HepG2 (cell line): ENCODE results near the gene GGNBP2. TPM values are rescaled to one million over a fixed set of nuclear protein-coding genes. Genes with fewer than 3 reads are reported as not detected.
A peak's percentile ranks its signal among the peaks of the same experiment; 100 is the strongest.

Experiments used
- AHDC1 ChIP-seq: sonication (generic); formaldehyde crosslinking; IDR thresholded peaks from 2 replicates; pipeline ENCODE4 v1.5.1; 2020; ENCODE audit warnings: mild to moderate bottlenecking, missing genetic modification reagents, borderline replicate concordance
- GATA4 ChIP-seq: sonication (generic); IDR thresholded peaks from 2 replicates; pipeline ENCODE4 v1.6.1; 2016; ENCODE audit warnings: antibody characterized with exemption, low read depth, borderline replicate concordance
- GMEB2 ChIP-seq: IDR thresholded peaks from 2 replicates; pipeline ENCODE4 v1.6.1; 2016; ENCODE audit warnings: missing biosample characterization, missing genetic modification reagents, low read depth
- HOXA3 ChIP-seq: sonication (generic); formaldehyde crosslinking; IDR thresholded peaks from 2 replicates; pipeline ENCODE4 v1.5.0; 2020; ENCODE audit warnings: missing genetic modification reagents
- NFAT5 ChIP-seq: sonication (generic); formaldehyde crosslinking; IDR thresholded peaks from 2 replicates; pipeline ENCODE4 v1.4.0; 2020; ENCODE audit warnings: missing genetic modification reagents
- RBAK ChIP-seq: sonication (generic); formaldehyde crosslinking; IDR thresholded peaks from 2 replicates; pipeline ENCODE4 v1.5.1; 2020; ENCODE audit warnings: mild to moderate bottlenecking, missing genetic modification reagents
- ZBTB39 ChIP-seq: sonication (generic); formaldehyde crosslinking; IDR thresholded peaks from 2 replicates; pipeline ENCODE4 v1.5.0; 2020; ENCODE audit warnings: missing genetic modification reagents
- ZFP91 ChIP-seq: sonication (generic); formaldehyde crosslinking; IDR thresholded peaks from 2 replicates; pipeline ENCODE4 v1.9.0; 2022; ENCODE audit warnings: missing genetic modification reagents, mild to moderate bottlenecking, borderline replicate concordance
- ZNF790 ChIP-seq: sonication (generic); formaldehyde crosslinking; IDR thresholded peaks from 2 replicates; pipeline ENCODE4 v1.8.0; 2022; ENCODE audit warnings: missing genetic modification reagents, mild to moderate bottlenecking, borderline replicate concordance
- polyA plus RNA-seq, 8 experiments: library from polyadenylated mRNA; depleted of rRNA in 3 of 8; stranded (reverse) in 7 of 8; unstranded in 1 of 8; fragments of >200 nt; fragmentation: Illumina TruSeq in 4 of 8; extraction: Trizol in 4 of 8; gene quantifications; 2 replicates each; pipeline versions ENCODE4 v1.2.1 to v1.2.3, GENCODE V29; 2011 to 2016; ENCODE audit warnings: low read depth in 4 of 8, missing spikeins in 1 of 8, mixed read lengths in 1 of 8; ENCODE audit not compliant: insufficient read depth in 1 of 8
- total RNA-seq, 5 experiments: library from RNA; depleted of rRNA; stranded (reverse); fragments of >200 nt; fragmentation: Illumina TruSeq; extraction: Trizol; gene quantifications; 2 replicates each; pipeline ENCODE4 v1.2.3, GENCODE V29; 2016; ENCODE audit warnings: low read depth in 1 of 5

The GGNBP2 gene
- total and polyA plus RNA-seq, 2 of the 13 experiments (the other 11 are each of a cell fraction or from before 2014, with no cell fraction given): 53.3 to 84.2 TPM

- TF ChIP-seq ZBTB39 (CRISPR knock-in tag) (no peak), ZNF790 (CRISPR knock-in tag) (peak; percentile 7; the same call in 1 of the 2 replicates), GATA4 (no peak; the same call in 1 of the 2 replicates), HOXA3 (CRISPR knock-in tag) (peak; percentile 25), NFAT5 (no peak), GMEB2 (CRISPR knock-in tag) (no peak), ZFP91 (no peak), RBAK (CRISPR knock-in tag) (no peak), AHDC1 (CRISPR knock-in tag) (peak; percentile 63)
These were observed 10.5 kb upstream of the GGNBP2 start (continued) for GRCh38 chr17:36533935-36534839.
